Measurements from ENCODE around the gene EHD4.

GRCh38 chr15:41866263-41866703 is 106.1 kb downstream of the EHD4 start:
- TF ChIP-seq GATA2 (IDR thresholded peaks at IDR 0.05; ENCODE audit: low read depth, low read length) (no peak), GATA3 (IDR thresholded peaks at IDR 0.05; ENCODE audit: low read depth, low read length) (no peak)
